ENCODE data around the gene SH3RF1.

The SH3RF1 gene

DNA sequence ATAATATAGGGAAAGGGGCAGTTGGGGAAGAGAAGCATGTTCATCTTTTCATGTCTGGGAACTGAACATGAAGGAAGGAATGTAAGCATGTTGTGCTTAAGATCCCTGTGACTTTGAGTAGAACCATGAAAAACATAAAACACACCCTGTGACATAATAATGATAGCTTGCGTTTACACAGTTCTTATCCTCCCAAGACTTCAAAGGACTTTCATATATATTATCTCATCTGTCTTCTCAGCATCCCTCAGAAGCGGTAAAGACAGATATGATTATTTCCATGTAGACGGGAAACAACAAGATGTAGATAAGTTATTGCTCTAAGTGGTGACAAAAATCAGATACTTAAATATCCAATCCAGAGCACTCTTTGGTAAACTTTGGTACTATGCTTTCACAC lies 3.3 kb upstream of the SH3RF1 start:
- no peak for DNase-seq

GRCh38 chr4:169272265-169272886 lies 1.6 kb upstream of the SH3RF1 start:
- no peak for DNase-seq

- no peak for DNase-seq
Observed at GRCh38 chr4:169271692-169272007, 894 bp upstream of the SH3RF1 start.

- DNase-seq, result peak; percentile 73
Observed at GRCh38 chr4:169269916-169270809, 593 bp downstream of the SH3RF1 start.

DNA sequence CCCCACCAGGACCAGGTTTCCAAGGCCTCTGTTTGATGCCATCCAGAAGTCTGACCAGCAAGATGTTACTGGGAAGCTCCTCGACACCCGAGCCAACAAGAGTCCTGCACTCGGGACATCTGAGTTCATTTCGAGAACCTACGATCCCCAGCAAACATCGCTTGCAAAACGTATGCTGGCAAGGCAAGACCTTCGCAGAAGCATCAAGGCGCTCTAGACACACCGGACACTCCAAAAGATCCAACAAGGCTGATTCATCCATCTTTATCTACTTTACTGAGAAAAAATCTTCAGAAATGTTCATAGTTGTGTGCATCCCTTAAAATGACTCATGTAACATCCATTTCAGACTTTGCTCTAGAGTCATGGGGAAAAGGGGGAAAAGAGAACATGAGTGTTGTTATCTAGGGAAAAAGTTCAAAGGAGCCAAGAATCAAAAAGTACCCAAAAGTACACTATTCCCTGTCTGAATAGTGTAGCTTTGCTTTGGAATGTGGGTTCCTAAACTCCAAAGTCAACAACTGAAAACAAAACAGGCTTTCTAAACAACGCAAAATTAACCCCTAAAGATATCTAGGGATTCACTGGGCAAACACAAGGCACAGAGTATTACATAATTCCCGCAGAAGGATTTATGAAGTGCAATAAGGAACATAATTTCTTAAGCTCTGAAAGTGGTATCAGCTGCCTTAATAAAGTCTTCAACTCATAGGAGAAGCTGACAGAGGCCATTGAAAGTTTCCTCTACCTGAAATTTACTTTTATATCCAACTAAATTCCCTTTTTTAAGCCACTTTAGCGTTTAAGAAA lies 1.6 kb downstream of the SH3RF1 start:
- DNase-seq, result peak; percentile 20

GRCh38 chr4:169267070-169267469 lies 3.7 kb downstream of the SH3RF1 start:
- DNase-seq, result no peak

GRCh38 chr4:169266661-169267060 lies 4.1 kb downstream of the SH3RF1 start:
- DNase-seq, result no peak

- DNase-seq, result no peak
Observed at GRCh38 chr4:169266081-169266480, 4.7 kb downstream of the SH3RF1 start.

DNA sequence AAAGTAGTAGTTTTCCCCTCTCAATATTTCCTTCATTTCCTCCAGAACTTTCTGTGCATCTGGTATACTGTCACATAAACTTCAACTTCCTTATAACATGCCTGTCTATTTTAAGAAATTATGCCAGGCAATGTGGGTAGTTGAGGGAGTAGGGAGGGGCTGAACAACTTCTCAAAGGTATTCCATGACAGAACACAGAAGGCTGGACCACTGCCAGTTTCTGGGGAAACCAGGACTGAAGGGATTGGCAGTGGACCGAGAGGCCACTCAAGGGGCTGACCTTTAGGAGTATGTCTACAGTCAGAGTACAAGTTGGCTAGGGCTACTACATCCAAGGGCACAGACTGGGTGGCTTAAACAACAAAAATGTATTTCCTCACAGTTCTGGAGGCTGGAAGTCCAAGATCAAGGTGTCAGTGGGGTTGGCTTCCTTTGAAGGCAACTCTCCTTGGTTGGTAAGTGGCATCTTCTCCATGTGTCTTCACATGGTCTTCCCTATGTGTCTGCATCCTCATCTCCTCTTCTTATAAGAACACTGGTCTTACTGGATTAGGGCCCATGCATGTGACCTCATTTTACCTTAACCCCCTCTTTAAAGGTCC lies 6.9 kb downstream of the SH3RF1 start:
- DNase-seq, result no peak

DNA sequence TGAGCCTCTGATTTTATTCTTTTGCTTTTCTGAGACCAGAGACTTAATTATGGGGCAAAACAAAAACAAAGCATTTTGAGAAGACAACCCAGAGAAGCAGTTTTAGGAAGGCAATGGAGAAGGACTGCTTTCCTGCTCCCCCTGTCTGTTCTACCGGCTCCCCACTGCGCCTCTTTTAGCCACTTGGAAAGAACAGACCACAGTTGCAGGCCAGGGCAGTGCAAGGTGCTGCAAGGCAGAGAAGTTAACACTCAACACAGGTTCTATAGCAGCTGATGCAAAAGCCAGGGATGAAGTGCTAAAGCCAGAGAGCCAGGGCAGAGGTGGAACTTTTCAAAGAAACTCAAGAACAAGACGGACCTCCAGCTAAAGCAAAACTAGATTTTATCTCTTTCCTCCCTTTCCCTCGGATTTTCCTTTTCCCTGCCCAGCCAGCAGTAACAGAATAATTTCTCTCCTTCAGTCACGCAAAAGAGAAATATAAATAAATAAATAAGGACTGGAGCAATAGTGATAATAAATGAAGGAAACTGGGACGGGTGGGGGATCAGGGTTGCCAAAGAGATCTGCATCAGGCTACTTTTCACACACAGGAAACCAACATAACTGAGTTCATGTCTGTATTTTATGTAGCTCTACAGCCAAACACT lies 10.4 kb downstream of the SH3RF1 start:
- no peak for DNase-seq

- DNase-seq, result no peak
Observed at GRCh38 chr4:169259271-169259670, 11.5 kb downstream of the SH3RF1 start.

GRCh38 chr4:169258141-169258540 lies 12.6 kb downstream of the SH3RF1 start:
- no peak for DNase-seq

DNA sequence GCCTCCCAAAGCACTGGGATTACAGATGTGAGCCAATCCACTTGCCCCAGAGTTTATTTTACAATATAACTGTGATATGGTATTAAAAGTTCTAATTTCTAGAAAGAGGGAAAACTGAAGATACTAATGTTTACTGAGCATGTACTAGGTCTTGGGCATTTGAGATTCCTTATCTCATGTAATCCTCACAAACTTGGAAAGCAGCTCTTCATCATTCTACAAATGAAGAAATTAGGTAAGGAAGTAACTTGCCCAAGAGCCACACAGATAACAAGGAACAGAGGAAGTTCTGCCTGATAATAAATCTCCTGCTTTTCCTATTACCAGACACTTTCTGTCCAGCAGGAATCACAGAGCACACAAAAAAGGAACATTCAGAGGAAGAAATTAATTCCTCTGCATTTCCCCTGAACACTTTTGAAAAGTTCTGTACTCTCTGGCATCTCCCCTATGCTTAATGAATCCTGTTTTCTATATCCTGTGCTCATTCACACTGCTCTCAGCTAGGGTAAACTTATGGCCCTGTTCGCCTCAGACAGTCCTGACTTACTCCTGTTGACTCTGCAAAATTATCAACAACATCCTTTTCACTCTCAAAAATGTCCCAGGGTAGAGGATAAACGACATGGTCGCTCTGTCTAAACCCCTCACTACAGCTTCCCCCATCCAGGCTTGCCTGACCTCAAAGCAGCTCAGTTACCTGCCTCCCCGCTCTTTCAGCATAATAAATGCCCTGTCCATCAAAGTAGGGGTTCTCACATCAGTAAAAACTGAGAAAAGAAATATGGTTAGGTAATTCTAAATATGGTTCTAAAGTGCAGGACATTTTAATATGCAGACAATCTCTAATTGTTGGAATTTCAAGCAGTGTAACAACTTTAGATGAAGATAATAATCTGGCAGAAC lies 13.6 kb downstream of the SH3RF1 start:
- DNase-seq, result no peak

GRCh38 chr4:169256101-169256612 lies 14.6 kb downstream of the SH3RF1 start:
- DNase-seq, result no peak

DNA sequence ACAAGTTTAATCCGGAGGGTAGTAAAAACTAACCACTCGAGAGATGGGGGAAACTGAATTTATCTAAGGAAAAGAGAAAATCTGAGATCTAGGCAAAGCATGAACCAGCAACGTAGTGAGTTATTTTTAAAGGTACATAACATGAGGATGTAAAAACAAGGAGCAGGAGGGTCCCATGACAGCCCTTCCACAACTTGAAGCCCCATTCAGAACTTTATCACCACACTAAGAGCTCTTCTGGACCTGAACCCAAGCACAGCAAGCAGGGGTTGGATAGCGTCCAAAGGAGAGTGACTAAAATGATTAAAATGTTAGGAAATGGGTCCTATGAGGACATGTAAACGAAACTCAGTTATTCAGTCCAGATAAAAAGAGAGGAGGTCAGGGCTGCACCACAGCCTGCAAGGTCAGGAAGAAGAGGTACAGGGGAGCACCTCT lies 16.2 kb downstream of the SH3RF1 start:
- DNase-seq, result peak; percentile 60

DNA sequence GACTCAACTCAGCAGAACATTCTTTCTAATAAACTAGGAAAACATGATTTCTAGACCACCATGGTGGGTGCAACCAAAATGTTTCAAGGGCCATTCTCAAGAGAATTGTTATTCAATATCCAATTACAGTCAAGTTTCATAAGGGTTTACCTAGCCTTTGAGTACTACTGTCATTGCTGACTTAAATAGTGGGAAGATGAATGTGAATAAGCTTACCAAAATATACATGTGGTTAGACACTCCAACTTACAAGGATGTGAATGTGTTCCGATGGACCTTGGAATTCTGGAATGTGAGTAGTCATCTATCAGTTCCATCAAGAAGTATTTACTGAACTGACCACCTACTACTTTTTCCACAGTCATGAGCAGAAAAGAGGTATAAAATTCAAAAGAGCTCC lies 16.9 kb downstream of the SH3RF1 start:
- no peak for DNase-seq

- no peak for DNase-seq
Observed at GRCh38 chr4:169253113-169253671, 17.6 kb downstream of the SH3RF1 start.

- no peak for DNase-seq
Observed at GRCh38 chr4:169252339-169253112, 18.2 kb downstream of the SH3RF1 start.

- no peak for DNase-seq
Observed at GRCh38 chr4:169251291-169252235, 19.2 kb downstream of the SH3RF1 start.

Measured in hematopoietic multipotent progenitor cell treated with erythropoietin and hydrocortisone succinate and interleukin-3 and kit ligand, for 6 days (in vitro differentiated cells).